ENCODE measurements around the gene PRKCB. TPM values are rescaled to one million over a fixed set of nuclear protein-coding genes. Genes with fewer than 3 reads are reported as not detected.

The PRKCB gene
- total and polyA plus RNA-seq, 2 experiments from 2014 or later, result 3.7 to 16.4 TPM

- H3K4me2 ChIP-seq, result no peak overlapping the region
- H3K9me2 ChIP-seq (ENCODE audit: insufficient read depth), result no peaks in the 10 kb centered on the region
- H4K20me1 ChIP-seq (replicated peaks; ENCODE audit: insufficient read depth), result no peaks in the 10 kb centered on the region
- ATAC-seq, result no peak
- peaks cover 37% of the 10 kb centered on the region for H3K4me1 Mint-ChIP-seq
- no peak for DNase-seq (ENCODE audit: low spot score)
- peaks cover 23% of the 10 kb centered on the region for H3K9me3 Mint-ChIP-seq
- H2AFZ ChIP-seq, result no peak overlapping the region
- peaks cover 10% of the 10 kb centered on the region for H3K27me3 Mint-ChIP-seq (ENCODE audit: insufficient read depth, low read depth, poor library complexity)
- H3K36me3 Mint-ChIP-seq (ENCODE audit: low read depth), result peaks cover 16% of the 10 kb centered on the region; the same call in 2 of the 3 replicates
- no peaks in the 10 kb centered on the region for H3K36me3 ChIP-seq (ENCODE audit: insufficient read depth)
- no peak overlapping the region for H3K4me3 ChIP-seq
- no peak overlapping the region for H3K27ac ChIP-seq (ENCODE audit: low read depth)
- no peak for TF ChIP-seq ETS1 (IDR thresholded peaks at IDR 0.05)
- TF ChIP-seq STAT1 (IDR thresholded peaks at IDR 0.05; ENCODE audit: unreplicated experiment), result no peak
- no peak for TF ChIP-seq POLR2AphosphoS5 (IDR thresholded peaks at IDR 0.05; ENCODE audit: low read depth)
- TF ChIP-seq ZNF114 (CRISPR knock-in tag; IDR thresholded peaks at IDR 0.05), result no peak
- no peak for TF ChIP-seq ZNF331 (CRISPR knock-in tag; IDR thresholded peaks at IDR 0.05; ENCODE audit: low read depth)
- TF ChIP-seq NANOG (IDR thresholded peaks at IDR 0.05; ENCODE audit: borderline replicate concordance), result no peak
- no peak for TF ChIP-seq CREB1 (CRISPR knock-in tag; IDR thresholded peaks at IDR 0.05; ENCODE audit: low read depth)
- no peak for TF ChIP-seq ZNF462 (CRISPR knock-in tag; IDR thresholded peaks at IDR 0.05)
- no peak for TF ChIP-seq JUNB (IDR thresholded peaks at IDR 0.05; ENCODE audit: unreplicated experiment)
- TF ChIP-seq, protein P1, sequence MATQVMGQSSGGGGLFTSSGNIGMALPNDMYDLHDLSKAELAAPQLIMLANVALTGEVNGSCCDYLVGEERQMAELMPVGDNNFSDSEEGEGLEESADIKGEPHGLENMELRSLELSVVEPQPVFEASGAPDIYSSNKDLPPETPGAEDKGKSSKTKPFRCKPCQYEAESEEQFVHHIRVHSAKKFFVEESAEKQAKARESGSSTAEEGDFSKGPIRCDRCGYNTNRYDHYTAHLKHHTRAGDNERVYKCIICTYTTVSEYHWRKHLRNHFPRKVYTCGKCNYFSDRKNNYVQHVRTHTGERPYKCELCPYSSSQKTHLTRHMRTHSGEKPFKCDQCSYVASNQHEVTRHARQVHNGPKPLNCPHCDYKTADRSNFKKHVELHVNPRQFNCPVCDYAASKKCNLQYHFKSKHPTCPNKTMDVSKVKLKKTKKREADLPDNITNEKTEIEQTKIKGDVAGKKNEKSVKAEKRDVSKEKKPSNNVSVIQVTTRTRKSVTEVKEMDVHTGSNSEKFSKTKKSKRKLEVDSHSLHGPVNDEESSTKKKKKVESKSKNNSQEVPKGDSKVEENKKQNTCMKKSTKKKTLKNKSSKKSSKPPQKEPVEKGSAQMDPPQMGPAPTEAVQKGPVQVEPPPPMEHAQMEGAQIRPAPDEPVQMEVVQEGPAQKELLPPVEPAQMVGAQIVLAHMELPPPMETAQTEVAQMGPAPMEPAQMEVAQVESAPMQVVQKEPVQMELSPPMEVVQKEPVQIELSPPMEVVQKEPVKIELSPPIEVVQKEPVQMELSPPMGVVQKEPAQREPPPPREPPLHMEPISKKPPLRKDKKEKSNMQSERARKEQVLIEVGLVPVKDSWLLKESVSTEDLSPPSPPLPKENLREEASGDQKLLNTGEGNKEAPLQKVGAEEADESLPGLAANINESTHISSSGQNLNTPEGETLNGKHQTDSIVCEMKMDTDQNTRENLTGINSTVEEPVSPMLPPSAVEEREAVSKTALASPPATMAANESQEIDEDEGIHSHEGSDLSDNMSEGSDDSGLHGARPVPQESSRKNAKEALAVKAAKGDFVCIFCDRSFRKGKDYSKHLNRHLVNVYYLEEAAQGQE (IDR thresholded peaks at IDR 0.05; ENCODE audit: unreplicated experiment), result no peak
- no peak for TF ChIP-seq CTCF (conservative IDR thresholded peaks at IDR 0.05; ENCODE audit: low read depth in 2 of 2)
- H3K79me2 ChIP-seq (replicated peaks; ENCODE audit: insufficient read depth), result no peaks in the 10 kb centered on the region
- H3F3A ChIP-seq (replicated peaks; ENCODE audit: low read depth), result no peaks in the 10 kb centered on the region
- H3K27me3 ChIP-seq (ENCODE audit: insufficient read depth), result no peaks in the 10 kb centered on the region
- H3K4me3 Mint-ChIP-seq, result no peak overlapping the region
- peaks cover 13% of the 10 kb centered on the region for H3K4me1 ChIP-seq (ENCODE audit: insufficient read depth)
- no peak overlapping the region for H3K27ac Mint-ChIP-seq
Measured at GRCh38 chr16:24141917-24142316, 306.1 kb downstream of the PRKCB start.
